SIG-M5 treated with dmso at 0.1 percent for 504 hours (cell line): ENCODE results near the gene GRB10.

Experiments
- DNase-seq: peaks from one replicate; lab custom pipeline; 2025; ENCODE audit not compliant: unreplicated experiment; lab: John Stamatoyannopoulos, UW

GRB10 gene

GRCh38 chr7:50615519-50616080 is 167.1 kb downstream of the GRB10 start:
- DNase-seq = no peak

DNA sequence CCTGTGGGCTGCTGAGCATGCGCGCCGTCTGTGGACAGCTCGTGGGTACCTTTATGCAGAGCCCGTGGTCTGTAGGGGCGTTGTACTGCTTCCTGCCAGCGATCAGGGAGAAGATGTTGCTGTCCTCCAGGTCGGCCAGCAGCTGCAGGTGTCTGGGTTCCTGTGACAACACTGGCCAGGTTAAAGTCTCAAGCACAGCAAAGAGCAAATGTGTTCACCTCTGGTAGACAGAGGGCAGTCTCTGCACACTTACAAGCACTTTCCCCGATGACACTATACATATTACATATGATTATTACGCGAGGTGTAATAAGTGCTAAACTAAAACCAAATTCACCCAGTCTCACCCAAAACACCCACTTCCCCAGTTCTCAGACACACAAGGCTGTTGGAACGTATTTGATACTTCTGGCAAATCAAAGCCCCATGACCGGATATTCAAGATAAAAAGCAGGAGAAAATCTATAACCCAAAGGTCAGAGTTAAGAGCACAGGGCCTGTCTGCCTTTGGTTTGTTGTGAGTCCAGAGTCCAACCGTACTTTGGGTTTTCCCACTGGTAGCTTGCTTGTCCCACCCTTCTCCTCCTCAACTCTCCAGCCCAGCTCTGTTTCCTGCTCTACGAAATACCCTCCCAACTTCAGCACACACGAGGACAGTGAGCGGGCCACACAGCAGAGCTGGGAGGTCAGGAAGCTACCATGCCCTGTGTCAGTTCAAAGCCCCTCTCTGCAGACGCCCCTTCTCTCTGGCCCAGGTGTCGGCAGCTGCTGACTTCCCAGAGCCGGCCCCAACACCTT is 167.8 kb downstream of the GRB10 start:
- peak; percentile 10 for DNase-seq

GRCh38 chr7:50613473-50613872 is 169.2 kb downstream of the GRB10 start:
- DNase-seq = no peak

- DNase-seq = no peak
Measured at GRCh38 chr7:50612704-50613103, 170.0 kb downstream of the GRB10 start.

DNA sequence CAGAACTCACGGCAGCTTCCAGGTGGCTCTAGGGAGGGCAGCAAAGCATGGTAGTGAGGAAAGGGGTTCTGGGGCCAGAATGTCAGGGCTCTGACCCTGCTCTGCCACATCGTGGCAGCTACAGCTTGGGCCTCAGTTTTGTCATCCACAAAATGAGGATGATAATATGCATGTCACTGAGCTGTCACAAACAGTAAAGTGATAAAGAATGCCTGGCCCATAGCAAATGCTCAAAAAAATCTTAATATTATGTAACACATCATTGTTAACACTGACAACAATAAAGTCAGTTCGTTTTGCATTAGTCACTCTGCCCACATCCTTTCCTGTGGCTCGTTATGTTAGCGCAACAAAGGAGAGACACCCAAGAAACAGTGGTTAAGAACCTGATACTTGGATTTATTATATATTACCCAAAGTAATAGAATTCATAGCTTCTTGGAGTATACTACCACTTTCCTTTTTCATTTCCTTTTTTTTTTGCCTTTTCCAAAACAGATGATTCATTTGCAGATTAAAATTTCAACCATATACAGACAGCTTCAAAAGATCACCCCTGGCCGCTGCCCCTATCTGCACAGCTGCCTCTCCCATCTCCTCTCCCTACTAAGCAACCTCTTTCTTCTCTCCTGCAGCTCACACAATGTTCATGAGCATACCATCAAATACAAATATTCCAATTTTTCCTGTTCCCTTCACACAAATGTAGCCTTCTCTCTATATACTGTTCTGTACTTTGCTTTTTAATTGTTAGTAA is 172.0 kb downstream of the GRB10 start:
- DNase-seq = peak; percentile 83

- DNase-seq = no peak
Measured at GRCh38 chr7:50608196-50608906, 174.3 kb downstream of the GRB10 start.

- no peak for DNase-seq
Measured at GRCh38 chr7:50607524-50608125, 175.1 kb downstream of the GRB10 start.

DNA sequence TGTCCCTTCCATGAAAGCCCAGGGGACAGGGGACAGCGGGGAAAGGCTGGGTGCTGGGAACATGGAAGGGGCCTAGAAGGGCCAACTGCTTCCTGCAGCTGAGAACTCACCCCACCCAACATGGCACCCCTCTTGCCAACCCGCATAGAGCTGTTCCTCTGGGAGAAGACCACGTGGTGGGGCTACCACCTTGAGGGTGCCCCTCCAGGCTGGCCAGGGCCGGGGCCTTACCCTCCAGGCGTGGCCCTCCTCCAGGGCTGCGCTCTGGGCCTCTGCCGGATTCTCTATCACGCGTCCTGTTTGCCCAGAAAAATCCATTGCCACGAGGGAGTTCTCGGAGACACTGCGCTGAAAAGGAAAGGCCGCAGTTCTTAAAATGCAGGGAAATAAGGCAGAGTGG is 177.6 kb downstream of the GRB10 start:
- no peak for DNase-seq

DNA sequence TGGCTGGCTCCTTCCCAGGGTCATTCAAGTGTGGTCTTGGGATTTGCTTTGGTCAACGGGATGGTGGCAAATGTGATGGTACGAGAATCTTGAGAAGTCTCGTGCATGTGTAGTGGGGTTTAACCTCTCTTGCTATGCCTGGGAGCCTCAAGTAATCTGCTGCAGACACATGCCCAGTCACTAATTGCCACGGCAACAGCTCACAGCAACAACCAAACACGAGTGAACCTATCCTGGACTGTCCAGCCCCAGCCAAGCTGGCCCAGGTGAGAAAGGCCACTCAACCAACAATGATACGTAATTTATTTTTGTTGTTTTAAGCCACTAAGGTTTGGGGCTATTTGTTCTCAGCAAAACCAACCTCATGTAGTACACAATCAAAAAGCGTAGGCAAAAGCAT is 179.4 kb downstream of the GRB10 start:
- no peak for DNase-seq

- no peak for DNase-seq
Measured at GRCh38 chr7:50599385-50599784, 183.3 kb downstream of the GRB10 start.

- no peak for DNase-seq
Measured at GRCh38 chr7:50598460-50599343, 184.0 kb downstream of the GRB10 start.

DNA sequence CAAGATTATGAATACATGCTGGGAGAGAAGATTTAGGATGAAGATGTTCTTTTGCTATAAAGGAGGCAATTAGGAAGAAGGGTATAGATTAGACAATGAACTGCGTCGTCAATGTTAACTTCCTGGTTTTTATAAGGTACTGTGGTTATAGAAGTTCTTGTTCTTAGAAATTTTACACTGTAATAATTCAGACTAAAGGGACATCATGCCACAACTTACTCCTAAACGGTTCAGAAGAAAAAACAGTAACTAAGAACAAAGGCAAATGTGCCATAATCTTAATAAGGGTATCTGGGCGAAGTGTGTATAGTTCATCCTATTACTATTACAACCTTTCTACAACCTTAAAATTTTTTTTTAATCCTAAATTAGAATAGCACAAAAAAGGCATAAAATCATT is 186.2 kb downstream of the GRB10 start:
- no peak for DNase-seq

GRCh38 chr7:50595491-50596102 is 187.1 kb downstream of the GRB10 start:
- DNase-seq = peak; percentile 31

- DNase-seq = no peak
Measured at GRCh38 chr7:50594734-50595485, 187.8 kb downstream of the GRB10 start.

- DNase-seq = no peak
Measured at GRCh38 chr7:50594136-50594535, 188.6 kb downstream of the GRB10 start.

DNA sequence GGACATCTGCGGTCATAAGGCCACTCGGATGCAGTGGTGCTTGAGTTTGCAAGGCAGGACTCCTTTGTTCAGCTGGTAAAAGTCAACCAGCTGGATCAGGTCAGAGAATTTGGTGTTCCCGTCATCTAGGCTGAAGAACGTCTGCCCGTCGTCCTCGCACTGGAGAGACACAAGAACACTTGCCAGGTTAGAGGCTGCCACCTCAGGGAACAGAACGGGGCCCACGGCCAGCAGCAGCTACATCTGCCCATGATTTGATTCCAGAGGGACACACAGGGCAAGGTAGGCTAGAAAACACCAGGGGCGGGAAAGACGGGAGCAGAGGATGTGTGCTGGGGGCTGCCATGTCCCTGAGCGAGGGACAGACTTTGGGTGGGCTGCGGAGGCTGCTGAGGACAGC is 189.8 kb downstream of the GRB10 start:
- DNase-seq = no peak

DNA sequence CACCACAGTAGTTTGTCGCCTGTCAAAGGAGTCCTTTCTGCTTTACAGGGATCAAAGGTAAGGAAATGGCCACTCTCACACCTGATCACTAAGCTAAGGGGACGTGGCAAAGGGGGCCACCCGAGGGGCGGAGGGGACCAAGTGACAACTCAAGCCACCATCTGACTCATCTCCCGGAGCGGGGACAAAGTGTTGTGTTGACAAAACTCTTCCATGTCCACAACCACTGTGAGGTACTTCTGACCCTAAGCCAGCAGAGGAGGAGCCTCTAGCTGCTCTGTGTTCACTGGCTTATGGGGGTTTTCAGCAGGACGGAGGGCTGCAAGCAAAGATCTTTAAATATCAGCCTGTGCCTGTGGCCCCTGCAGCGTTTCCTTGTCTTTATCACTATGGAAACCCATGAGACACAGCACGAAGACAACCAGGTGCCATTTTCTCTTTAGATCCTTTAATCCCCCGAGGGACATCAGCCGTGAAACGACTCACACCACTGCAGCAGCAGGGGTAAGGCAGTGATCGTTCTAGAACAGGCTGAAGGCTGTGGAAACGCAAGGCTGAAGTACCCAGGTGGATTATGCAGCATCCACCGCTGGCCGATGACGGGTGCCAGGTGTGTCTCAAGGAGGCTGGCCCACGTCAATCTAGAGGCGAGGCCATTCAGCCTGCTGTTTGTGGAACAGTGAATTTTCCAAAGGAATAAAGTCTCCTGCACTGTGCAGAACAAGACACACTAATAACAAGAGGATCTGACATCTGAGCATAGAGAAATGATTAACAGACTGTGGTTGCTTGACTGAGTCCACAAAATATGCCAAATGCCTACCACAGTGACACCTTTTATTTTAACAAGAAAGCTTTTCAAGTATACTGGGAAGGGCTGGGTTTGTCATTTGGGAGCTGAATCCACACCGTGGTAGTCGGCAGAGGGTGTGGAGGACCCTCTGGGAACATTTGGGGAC is 190.9 kb downstream of the GRB10 start:
- DNase-seq = no peak

- no peak for DNase-seq
Measured at GRCh38 chr7:50591098-50591479, 191.6 kb downstream of the GRB10 start.
